Suprapubic skin (tissue), 3 donors: ENCODE measurements around the gene L1CAM.

Experiments used
- POLR2A ChIP-seq, 2 donors: fragments of 450-650 bp; IDR thresholded peaks; one replicate each; pipeline ENCODE4 v1.6.1; 2017; ENCODE audit warnings: antibody characterized with exemption in 2 of 2, mild to moderate bottlenecking in 2 of 2, moderate library complexity in 2 of 2
- TF ChIP-seq, protein P1 (sequence below), 2 donors: fragments of 200-600 bp in 1 of 2; fragments of 450-650 bp in 1 of 2; sonication (generic) in 1 of 2; IDR thresholded peaks; one replicate each; pipeline ENCODE4 v1.5.1; 2016 to 2019; ENCODE audit warnings: antibody characterized with exemption in 2 of 2, mild to moderate bottlenecking in 1 of 2, moderate library complexity in 1 of 2

DNA sequence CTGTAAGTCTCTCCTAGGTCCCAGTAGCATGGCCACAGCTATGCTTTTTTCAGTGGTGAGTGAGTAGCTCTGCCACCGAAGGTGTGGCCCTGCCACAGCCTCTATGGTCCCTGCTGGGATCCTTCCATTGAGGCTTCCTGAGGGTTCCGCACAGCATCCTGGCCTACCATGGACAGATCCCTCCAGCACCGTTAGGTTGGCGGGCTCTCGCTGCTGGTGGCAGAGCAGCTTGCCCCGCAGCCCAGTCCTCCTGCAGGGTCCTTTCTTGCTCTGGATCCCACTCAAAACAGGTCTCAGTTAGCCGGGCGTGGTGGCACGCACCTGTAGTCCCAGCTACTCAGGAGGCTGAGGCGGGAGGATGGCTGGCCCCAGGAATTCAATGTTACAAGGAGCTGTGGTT is 53.2 kb downstream of the L1CAM start:
- TF ChIP-seq, protein P1, sequence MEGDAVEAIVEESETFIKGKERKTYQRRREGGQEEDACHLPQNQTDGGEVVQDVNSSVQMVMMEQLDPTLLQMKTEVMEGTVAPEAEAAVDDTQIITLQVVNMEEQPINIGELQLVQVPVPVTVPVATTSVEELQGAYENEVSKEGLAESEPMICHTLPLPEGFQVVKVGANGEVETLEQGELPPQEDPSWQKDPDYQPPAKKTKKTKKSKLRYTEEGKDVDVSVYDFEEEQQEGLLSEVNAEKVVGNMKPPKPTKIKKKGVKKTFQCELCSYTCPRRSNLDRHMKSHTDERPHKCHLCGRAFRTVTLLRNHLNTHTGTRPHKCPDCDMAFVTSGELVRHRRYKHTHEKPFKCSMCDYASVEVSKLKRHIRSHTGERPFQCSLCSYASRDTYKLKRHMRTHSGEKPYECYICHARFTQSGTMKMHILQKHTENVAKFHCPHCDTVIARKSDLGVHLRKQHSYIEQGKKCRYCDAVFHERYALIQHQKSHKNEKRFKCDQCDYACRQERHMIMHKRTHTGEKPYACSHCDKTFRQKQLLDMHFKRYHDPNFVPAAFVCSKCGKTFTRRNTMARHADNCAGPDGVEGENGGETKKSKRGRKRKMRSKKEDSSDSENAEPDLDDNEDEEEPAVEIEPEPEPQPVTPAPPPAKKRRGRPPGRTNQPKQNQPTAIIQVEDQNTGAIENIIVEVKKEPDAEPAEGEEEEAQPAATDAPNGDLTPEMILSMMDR (IDR thresholded peaks at IDR 0.05) = no peak
- TF ChIP-seq POLR2A (IDR thresholded peaks at IDR 0.05) = no peak
